Thyroid gland (tissue), 4 donors: ENCODE results near the gene ZMYM1. TPM values are rescaled to one million over a fixed set of nuclear protein-coding genes. Genes with fewer than 3 reads are reported as not detected.

ENCODE experiments used
- DNase-seq, 2 donors: peaks; one replicate each; pipeline ENCODE4 v3.0.0-alpha.2; 2019
- H3K27ac ChIP-seq, 3 donors: fragments of 200-600 bp; sonication (generic); 1 replicate in 2 of 3; 2 replicates in 1 of 3; pipeline ENCODE4 v1.5.1; 2016 to 2019; ENCODE audit warnings: mild to moderate bottlenecking in 1 of 3, moderate library complexity in 1 of 3
- H3K27me3 ChIP-seq: fragments of 200-600 bp; sonication (generic); one replicate; pipeline ENCODE4 v1.5.1; 2019
- H3K36me3 ChIP-seq, 2 donors: fragments of 200-600 bp; sonication (generic); one replicate each; pipeline ENCODE4 v1.5.1; 2016 to 2019
- H3K4me1 ChIP-seq, 2 donors: fragments of 200-600 bp; sonication (generic); one replicate each; pipeline ENCODE4 v1.5.1; 2017 to 2019
- H3K4me3 ChIP-seq, 3 donors: fragments of 200-600 bp; sonication (generic); replicated peaks in 1 of 3; 1 replicate in 2 of 3; 2 replicates in 1 of 3; pipeline ENCODE4 v1.5.1; 2016; ENCODE audit warnings: mild to moderate bottlenecking in 1 of 3
- H3K9me3 ChIP-seq: fragments of 200-600 bp; sonication (generic); one replicate; pipeline ENCODE4 v1.5.1; 2017
- POLR2A ChIP-seq, 2 donors: fragments of 450-650 bp; IDR thresholded peaks; one replicate each; pipeline ENCODE4 v1.6.1; 2017; ENCODE audit warnings: antibody characterized with exemption in 2 of 2, mild to moderate bottlenecking in 2 of 2, moderate library complexity in 1 of 2
- WGBS, 2 donors: methylation state at CpG; one replicate each; pipeline ENCODE4 v1.1.5; 2017; 5-methylcytosine and 5-hydroxymethylcytosine counted together
- intact Hi-C: fragments of 100-400 bp; cut with DNase I; formaldehyde crosslinking; loops from one replicate; pipeline ENCODE4 v1.15.1; 2023
- total RNA-seq, 4 donors: library from RNA; depleted of rRNA; stranded (reverse); fragments of >200 nt; gene quantifications; one replicate each; pipeline ENCODE4 v1.2.3, GENCODE V29; 2016
- TF ChIP-seq, protein P1 (sequence below), 6 experiments: fragments of 200-600 bp in 3 of 6; fragments of 450-650 bp in 3 of 6; sonication (generic) in 3 of 6; IDR thresholded peaks; one replicate each; pipeline ENCODE4 v1.5.1; 2016 to 2019; ENCODE audit warnings: antibody characterized with exemption in 6 of 6, mild to moderate bottlenecking in 2 of 6, inconsistent platforms in 1 of 6, moderate library complexity in 1 of 6

ZMYM1 gene
- total RNA-seq, 4 donors from 2014 or later = 16.9 to 21.0 (median 19.2) TPM

DNA sequence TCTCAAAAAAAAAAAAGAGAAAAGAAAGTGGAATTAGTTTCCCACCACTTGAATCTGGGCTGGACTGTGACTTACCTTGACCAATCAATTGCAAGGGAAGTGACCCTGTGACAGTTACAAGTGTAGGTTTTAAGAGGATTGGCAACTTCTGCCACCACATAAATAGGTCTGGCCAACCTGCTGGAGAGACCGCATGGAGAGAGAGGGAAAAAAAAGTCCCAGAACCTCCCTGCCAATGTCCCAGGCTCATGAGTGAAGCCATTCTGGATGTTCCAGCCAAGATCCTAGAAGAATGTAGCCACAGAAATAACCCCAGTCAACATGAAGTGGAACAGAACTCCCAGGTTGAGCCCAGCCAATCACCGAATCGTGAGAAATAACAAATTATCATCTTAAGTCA is 35.7 kb upstream of the ZMYM1 start:
- Histone ChIP-seq H3K27me3 (no peaks in the 10 kb centered on the region), H3K36me3 (no peaks in the 10 kb centered on the region), H3K9me3 (no peaks in the 10 kb centered on the region), H3K4me1 (no peaks in the 10 kb centered on the region), H3K4me3 (no peak overlapping the region), H3K27ac (no peak overlapping the region)
- 66 to 81% methylated on average over 3 of the region's 3 CpGs for WGBS, 2 donors
- DNase-seq = no peak
- TF ChIP-seq, protein P1, sequence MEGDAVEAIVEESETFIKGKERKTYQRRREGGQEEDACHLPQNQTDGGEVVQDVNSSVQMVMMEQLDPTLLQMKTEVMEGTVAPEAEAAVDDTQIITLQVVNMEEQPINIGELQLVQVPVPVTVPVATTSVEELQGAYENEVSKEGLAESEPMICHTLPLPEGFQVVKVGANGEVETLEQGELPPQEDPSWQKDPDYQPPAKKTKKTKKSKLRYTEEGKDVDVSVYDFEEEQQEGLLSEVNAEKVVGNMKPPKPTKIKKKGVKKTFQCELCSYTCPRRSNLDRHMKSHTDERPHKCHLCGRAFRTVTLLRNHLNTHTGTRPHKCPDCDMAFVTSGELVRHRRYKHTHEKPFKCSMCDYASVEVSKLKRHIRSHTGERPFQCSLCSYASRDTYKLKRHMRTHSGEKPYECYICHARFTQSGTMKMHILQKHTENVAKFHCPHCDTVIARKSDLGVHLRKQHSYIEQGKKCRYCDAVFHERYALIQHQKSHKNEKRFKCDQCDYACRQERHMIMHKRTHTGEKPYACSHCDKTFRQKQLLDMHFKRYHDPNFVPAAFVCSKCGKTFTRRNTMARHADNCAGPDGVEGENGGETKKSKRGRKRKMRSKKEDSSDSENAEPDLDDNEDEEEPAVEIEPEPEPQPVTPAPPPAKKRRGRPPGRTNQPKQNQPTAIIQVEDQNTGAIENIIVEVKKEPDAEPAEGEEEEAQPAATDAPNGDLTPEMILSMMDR (IDR thresholded peaks at IDR 0.05) = no peak
- no peak for TF ChIP-seq POLR2A (IDR thresholded peaks at IDR 0.05)
- intact Hi-C loops = no loop called here

DNA sequence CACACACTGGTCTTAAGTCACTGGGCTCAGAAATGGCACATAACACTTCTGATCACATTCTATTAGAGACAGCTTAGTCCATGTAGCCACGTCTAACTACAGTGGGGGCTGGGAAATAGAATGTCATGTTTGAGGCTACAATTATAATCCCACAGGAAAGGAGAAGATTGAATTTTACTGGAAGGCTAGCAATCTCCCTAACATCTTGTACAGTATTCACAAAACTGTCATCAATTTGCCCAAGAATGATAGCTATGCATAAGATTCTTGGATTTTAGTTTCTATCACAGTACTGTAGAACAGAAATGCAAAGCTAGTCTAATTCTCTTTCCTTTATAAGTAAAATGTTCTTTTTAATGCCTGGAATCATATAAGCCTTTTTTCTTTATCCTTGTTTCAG is 34.8 kb upstream of the ZMYM1 start:
- intact Hi-C loops = no loop called here
- no peak for DNase-seq
- WGBS, 2 donors = 25 to 46% methylated on average over 1 of the region's 1 CpG
- Histone ChIP-seq H3K27ac (no peak overlapping the region), H3K4me3 (no peak overlapping the region), H3K9me3 (no peaks in the 10 kb centered on the region), H3K27me3 (no peaks in the 10 kb centered on the region), H3K4me1 (no peaks in the 10 kb centered on the region), H3K36me3 (no peaks in the 10 kb centered on the region)
- TF ChIP-seq POLR2A (IDR thresholded peaks at IDR 0.05) = no peak
- TF ChIP-seq, protein P1 (IDR thresholded peaks at IDR 0.05) = no peak

DNA sequence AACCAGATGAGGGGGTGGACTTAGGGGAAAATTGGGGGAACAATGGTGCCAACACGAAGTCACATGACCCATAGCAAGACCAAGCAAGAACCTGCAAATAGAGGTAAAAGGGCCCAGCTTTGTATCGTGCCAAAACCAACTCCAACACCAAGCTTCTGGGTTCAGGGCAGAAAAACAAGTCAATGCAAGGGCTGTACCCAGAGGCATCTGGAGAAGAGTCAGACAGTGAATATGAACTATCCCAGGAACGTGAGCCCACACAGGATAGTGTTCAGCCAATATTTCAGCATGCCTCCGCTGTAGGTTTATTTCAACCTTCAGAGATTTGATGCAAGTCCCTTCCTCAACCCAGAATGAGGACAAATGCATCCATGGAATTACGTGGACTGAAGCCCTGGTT is 32.5 kb upstream of the ZMYM1 start:
- Histone ChIP-seq H3K27me3 (no peaks in the 10 kb centered on the region), H3K36me3 (no peaks in the 10 kb centered on the region), H3K27ac (no peak overlapping the region), H3K9me3 (no peaks in the 10 kb centered on the region), H3K4me1 (no peaks in the 10 kb centered on the region), H3K4me3 (no peak overlapping the region)
- 85 to 91% methylated on average over 5 of the region's 5 CpGs for WGBS, 2 donors
- no peak for DNase-seq
- TF ChIP-seq, protein P1 (IDR thresholded peaks at IDR 0.05) = no peak
- TF ChIP-seq POLR2A (IDR thresholded peaks at IDR 0.05) = no peak
- intact Hi-C loops = no loop called here

DNA sequence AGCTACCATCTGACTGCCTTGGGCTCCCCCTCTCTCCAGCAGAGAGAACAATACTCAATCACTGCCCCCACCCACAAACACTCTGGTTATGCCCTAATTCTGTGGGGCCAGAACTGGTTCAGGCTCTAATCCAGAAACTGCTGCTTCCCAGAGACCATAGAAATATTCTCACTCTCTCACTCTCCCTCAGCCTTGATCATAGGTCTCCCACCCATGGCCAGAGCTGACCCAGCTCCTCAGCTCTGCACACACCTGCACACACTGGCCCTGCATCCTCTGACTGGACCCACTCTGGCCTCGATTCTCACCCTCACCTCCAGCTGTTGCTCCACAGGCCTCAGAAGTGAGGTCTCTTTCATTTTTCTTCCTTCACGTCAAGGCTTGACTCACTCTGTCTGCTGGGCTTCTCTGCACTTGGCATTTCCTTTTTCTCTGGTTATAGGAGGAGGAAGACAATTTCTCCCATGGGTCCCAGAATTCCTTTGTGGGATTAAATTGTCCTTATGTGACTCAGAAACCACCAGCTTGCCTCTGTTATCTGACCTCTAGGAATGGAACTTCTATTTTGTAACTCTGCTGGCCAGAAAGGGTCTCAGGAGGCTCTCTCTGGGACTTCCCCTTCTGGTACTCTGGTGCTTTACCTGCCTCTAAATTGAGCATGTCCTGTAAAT is 31.9 kb upstream of the ZMYM1 start:
- H3K27me3 ChIP-seq = no peaks in the 10 kb centered on the region
- WGBS, 2 donors = 48 to 77% methylated on average over 2 of the region's 2 CpGs
- no peaks in the 10 kb centered on the region for H3K9me3 ChIP-seq
- no peak overlapping the region for H3K27ac ChIP-seq
- H3K4me1 ChIP-seq = no peaks in the 10 kb centered on the region
- no peak for DNase-seq
- H3K4me3 ChIP-seq = no peak overlapping the region
- H3K36me3 ChIP-seq = no peaks in the 10 kb centered on the region
- TF ChIP-seq, protein P1 (IDR thresholded peaks at IDR 0.05) = no peak
- TF ChIP-seq POLR2A (IDR thresholded peaks at IDR 0.05) = no peak
- intact Hi-C loops = no loop called here

DNA sequence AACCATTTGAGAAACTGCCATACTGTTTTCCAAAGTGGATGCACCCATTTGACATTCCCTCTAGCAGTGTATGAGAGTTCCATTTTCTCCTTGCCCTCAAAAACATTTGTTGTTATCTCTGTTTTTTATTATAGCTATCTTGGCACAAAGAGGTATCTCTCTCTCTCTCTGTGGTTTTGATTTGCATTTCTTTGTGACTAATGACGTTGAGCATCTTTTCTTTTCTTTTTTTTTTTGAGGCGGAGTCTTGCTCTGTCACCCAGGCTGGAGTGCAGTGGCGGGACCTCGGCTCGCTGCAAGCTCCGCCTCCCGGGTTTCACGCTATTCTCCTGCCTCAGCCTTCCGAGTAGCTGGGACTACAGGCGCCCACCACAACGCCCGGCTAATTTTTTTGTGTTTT is 30.1 kb upstream of the ZMYM1 start:
- no peaks in the 10 kb centered on the region for H3K9me3 ChIP-seq
- H3K4me3 ChIP-seq = no peak overlapping the region
- no peaks in the 10 kb centered on the region for H3K36me3 ChIP-seq
- no peak for DNase-seq
- H3K27me3 ChIP-seq = no peaks in the 10 kb centered on the region
- TF ChIP-seq POLR2A (IDR thresholded peaks at IDR 0.05) = no peak
- TF ChIP-seq, protein P1 (IDR thresholded peaks at IDR 0.05) = no peak
- H3K27ac ChIP-seq = no peak overlapping the region
- intact Hi-C loops = no loop called here
- no peaks in the 10 kb centered on the region for H3K4me1 ChIP-seq
- 58 to 60% methylated on average over 12 of the region's 12 CpGs for WGBS, 2 donors
